GM19240 (cell line): ENCODE results near the gene PPP2R3A.

Experiments used
- DNase-seq: peaks from one replicate; pipeline ENCODE4 v3.0.0; 2011; ENCODE audit warnings: low spot score; ENCODE audit not compliant: insufficient read length

The PPP2R3A gene

GRCh38 chr3:135970506-135971116 lies 5.1 kb downstream of the PPP2R3A start:
- DNase-seq = no peak

DNA sequence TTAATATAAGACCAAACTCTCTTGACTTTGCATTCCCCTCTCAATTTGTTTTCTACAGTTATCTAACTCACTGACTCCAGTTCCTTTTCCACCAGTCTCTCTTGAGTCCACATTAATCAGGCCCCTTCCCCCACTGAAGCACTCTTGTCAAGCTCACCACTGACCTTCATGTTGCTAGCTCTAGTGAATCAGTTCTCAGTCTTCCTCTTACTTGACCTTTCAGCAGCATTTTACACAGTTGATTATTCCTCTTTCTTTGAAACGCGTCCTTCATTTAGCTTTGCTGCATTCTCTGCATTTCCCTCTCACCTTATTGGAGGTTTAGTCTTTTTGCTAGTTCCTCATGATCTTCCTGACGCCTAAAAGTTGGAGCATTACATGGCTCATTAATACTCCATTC lies 8.3 kb downstream of the PPP2R3A start:
- no peak for DNase-seq

DNA sequence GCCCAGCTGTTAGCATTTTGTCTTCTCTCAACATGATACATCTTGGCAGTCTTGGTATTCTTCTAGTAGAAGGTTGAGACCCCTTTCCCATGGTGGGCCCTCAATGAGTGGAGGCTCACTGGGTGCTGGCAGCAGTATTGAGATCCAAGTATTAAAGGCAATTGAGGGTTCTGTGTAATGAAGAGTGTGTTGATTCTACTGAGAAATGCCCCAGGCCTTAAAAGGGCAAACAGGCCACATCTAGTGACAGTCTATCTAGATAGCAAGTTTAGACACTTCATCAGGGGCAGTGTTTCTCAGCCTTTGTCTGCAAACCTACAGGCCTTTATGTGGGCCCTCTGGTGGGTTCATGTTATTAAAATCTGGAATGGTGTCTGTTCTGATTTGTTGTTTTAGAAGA lies 9.5 kb downstream of the PPP2R3A start:
- no peak for DNase-seq

GRCh38 chr3:135975536-135975935 lies 10.0 kb downstream of the PPP2R3A start:
- no peak for DNase-seq

DNA sequence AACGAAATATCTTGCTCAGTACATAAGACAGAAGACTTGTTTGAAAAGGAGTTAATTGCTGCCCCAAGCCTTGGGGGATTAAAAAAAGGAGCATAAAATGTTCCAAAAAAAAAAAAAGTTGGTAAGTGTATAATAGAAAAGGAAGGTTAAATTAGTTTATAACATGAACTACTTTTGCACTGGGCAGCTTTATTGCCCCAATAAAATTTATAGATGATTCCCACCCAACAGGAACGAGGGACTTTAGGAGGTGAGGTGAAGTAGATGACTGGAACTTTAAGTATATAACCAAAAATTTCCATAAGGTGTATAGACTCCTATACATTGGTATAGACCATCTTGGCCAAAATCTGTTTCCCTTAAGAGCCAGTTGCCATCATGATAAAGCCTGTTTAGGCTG lies 14.8 kb downstream of the PPP2R3A start:
- DNase-seq = no peak

DNA sequence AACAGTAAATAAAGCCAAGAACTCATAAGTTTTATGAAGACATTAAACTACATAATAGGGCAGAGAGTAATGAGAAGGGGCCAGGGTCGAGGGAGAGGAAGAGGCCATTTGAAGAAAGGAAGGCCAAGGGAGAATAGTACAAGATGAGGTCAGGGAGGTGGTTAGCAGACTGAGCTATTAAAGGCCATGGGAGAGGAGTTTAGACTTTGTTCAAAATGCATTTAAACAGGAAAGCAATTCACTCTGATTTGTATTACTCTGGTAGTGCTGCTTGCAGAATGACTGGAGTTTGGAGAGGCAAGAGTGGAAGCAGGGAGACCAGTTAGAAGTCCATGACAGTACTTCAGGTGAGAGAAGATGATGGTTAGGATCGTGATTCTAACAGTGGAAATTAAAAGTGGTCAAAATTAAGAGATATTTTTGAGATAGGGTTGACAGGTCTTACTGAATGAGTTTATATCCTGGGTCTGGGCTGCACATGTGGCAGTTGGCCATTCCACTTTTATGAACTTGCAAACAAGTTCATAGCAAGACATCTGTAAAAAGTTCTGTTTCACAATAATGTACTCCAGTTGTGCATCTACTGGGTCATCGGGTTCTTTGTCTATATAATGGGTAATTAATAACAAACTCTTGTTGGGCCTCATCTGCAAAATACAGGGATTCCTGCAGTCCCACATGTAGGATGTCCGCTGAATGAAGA lies 16.3 kb downstream of the PPP2R3A start:
- no peak for DNase-seq

GRCh38 chr3:135982404-135982761 lies 16.9 kb downstream of the PPP2R3A start:
- DNase-seq = no peak

- DNase-seq = no peak
Observed at GRCh38 chr3:135982922-135983581, 17.5 kb downstream of the PPP2R3A start.

DNA sequence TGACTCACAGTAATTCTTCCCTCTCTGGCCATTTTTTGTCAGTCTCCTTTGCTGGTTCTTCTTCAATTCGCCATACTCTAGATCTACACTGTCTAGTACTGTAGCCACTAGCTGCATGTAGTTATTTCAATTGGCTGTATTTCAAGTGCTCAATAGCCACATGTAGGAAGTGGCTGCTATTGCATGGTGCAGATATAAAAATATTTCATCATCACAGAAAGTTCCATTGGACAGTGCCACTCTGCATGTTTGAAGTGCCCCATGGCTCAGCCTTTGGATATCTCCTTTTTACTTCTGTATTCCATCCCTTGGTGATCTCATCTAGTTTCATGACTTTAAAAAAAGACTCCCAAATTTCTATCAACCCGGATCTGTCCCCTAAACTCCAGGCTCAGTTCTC lies 22.1 kb downstream of the PPP2R3A start:
- no peak for DNase-seq

DNA sequence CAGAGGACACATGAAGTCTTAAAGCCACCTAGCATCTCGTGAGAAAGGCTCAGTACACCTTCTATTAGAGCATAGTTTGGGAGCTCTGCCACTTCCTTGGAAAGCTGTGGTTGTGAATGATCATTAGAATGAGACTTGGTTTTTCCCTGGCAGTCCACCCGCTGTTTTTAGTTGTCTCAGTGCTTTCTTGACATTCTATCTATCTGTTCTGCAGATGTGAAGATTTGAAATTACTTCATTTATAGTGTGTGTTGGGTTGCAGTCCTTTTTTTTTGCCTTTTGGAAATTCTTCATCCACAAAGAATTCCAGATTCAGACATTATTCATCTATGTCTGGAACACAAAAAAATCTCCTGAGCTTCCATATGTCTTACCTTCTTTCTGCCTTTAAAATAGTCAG lies 23.7 kb downstream of the PPP2R3A start:
- DNase-seq = no peak

DNA sequence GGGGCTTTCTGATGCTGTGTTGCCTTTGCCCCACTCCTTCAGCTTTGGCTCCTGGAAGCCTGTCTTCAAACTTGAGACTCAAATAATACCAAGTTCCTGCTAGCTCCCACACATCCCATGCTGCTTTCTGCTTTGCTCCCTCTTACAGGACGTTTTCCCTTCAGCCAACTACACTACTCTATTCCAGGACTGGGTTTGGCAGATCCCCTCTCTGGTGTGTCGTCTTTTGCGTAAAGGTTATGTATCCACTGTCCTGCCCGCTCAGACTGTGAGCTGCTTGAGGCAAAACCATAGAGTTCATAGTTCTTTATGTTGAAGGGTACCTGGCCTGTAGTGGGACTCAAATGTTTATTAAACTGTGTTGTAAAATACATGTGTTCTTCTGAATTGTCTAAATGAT lies 25.4 kb downstream of the PPP2R3A start:
- no peak for DNase-seq

GRCh38 chr3:135991621-135992020 lies 26.1 kb downstream of the PPP2R3A start:
- DNase-seq = no peak

DNA sequence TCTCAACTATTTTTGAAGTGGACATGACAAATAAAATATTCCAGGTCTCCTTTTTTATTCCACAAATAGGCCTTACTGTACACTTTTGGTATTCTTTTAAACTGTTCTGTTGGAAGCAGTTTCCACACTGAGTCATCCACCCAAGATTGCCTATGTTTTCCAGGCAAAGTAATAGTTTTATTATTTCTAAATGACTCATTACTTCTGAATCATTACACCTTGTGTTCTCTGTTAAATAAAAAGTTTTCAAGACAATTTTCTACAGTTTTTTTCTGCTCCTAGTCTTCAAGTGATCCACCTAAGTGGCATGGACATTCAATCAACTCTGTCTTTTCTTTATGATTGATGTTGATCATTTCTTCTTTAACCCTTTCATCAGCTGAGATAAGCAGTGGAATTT lies 26.5 kb downstream of the PPP2R3A start:
- DNase-seq = no peak

- DNase-seq = no peak
Observed at GRCh38 chr3:135994708-135995337, 29.3 kb downstream of the PPP2R3A start.

DNA sequence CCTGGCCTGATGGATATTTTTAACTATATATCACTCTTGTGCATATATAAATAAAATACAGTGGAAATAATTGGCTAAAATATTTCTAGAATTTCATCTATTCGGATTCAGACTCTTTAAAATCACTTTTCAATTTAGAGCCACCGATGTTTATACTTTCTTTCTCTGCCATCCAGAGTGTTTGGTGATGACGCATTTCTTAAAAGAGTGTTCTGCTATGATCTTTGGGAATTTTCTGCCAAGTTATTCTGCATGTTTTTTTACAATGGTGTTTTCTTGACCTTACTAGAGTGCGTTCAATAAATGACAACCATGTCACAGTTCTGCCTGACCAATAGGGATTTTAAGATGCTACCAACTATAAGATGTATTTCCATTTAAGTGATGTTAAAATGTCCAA lies 30.2 kb downstream of the PPP2R3A start:
- no peak for DNase-seq

DNA sequence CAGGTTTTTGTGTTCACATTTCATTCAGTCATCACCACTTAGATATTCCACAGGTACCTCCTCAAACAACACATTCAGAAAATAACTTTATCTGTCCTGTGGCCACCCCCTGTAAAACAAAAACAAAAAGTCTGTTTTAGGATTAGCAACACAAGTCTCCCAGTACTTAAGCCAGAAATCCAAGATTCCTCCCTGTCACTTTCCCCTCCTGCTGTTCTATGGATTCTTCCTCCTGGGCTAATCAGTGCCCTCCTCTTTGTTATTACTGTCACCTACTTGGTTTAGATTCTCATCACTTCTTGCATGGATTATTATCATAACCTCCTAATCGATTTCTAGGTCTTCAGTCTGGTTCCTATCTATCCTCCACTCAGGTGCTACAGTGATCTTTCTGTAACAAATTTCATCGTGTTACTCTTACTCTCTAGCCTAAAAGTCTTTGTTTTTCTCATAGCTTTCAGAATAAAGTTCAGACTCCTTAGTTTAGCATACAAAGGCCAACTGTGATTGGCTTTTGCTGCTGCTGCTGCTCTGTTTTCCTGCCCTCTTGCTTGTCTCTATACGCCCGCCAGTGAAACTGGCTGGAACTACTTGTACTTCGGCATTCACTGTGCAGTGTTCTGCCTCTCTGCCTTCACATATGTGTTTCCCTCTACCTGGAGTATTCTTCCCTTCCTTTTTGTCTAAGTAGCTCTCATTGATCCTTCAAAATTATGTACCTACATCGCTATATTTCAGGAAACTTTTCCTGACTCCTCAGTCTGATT lies 32.2 kb downstream of the PPP2R3A start:
- no peak for DNase-seq

GRCh38 chr3:136008221-136008620 lies 42.7 kb downstream of the PPP2R3A start:
- no peak for DNase-seq

DNA sequence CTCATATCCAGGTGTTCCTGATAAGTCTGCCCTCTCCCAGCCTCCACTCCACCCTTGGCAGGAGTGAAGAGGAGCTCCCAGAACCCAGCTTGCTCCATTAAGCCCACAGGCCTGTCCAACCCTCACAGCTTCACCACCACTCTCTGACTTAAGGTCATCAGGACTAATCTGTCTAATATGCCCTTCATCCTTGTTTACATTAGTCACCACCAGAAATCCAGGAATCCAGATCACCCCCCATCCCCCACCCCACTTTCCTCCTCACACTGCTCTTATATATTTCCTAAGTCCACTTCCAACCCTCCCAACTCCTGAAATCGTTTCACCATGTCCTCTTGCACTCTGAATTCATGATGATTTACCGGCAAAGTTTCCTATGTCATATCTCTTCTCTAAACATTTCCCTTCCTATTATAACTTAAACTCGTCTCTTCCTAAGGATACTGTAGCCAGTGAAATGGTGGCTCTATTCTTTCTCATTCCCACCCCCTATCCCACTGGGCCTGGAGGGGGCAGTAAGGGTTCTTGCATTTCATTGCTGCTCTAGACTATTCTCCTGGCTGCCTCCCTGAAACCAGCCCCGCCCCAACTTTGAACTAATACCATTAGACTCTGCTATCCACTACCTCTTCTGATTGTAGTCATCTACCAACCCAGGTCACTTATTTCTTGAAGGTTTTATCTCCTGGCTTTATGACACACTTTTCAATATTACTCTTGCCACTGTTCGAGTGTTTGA lies 43.4 kb downstream of the PPP2R3A start:
- no peak for DNase-seq

DNA sequence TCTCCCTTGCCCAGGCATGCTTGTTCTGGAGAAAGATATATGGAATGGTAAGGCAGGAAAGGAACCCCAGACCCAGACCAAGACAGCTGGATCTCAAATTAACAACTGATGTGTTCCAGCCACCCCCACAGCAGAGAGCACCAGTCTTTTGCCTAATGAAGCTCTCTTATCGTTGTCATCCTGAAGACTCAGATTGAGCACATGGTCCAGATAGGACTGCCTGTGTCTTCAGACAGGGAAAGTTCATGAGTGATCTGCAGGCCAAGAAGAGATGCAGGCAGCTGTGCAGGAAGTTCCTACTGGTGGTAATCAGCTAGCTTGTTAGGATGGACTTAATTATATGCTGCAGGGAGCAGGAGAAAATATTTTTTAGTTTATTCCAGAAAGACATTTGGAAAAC lies 53.3 kb downstream of the PPP2R3A start:
- no peak for DNase-seq

GRCh38 chr3:136021803-136022202 lies 56.3 kb downstream of the PPP2R3A start:
- DNase-seq = no peak
